GM12878 (cell line): Measurements from ENCODE around the gene CSNK1G2. TPM values are rescaled to one million over a fixed set of nuclear protein-coding genes. Genes with fewer than 3 reads are reported as not detected.

Source experiments
- ATAC-seq: fragments of 200-7000 bp; cut with Tn5 transposase; 3 replicates; pipeline ENCODE4 v1.9.1; 2020; ENCODE audit warnings: mild to moderate bottlenecking, moderate library complexity
- Bru-seq: library from RNA; stranded (reverse); fragments of 400-500 nt; gene quantifications from one replicate; lab custom pipeline; 2021; lab: Mats Ljungman, UMichigan
- BruChase-seq, 2 experiments: library from RNA; stranded (reverse); fragments of 400-500 nt; gene quantifications; one replicate each; lab custom pipeline; 2021; lab: Mats Ljungman, UMichigan
- BruUV-seq: library from RNA; stranded (reverse); fragments of 400-500 nt; replicated peaks from 2 replicates; lab custom pipeline; 2021; lab: Mats Ljungman, UMichigan
- CTCF ChIA-PET: fragments of 300-600 bp; sonication (Branson Sonifier 250); formaldehyde crosslinking; extraction: SDS; loops from one replicate; lab custom pipeline; 2021; ENCODE audit warnings: inconsistent platforms; lab: Yijun Ruan, JAX
- POLR2A ChIA-PET: fragments of 350-600 bp; formaldehyde crosslinking; extraction: SDS; loops from one replicate; lab custom pipeline; 2021; ENCODE audit warnings: inconsistent platforms; lab: Charles Lee
- RAD21 ChIA-PET: fragments of 300-600 bp; sonication (Branson Sonifier 250); formaldehyde crosslinking; loops from one replicate; lab custom pipeline; 2023; ENCODE audit warnings: antibody characterized with exemption; ENCODE audit not compliant: unreplicated experiment; lab: Charles Lee
- SMC1A ChIA-PET: fragments of 300-600 bp; sonication (Branson Sonifier 250); formaldehyde crosslinking; loops from one replicate; lab custom pipeline; 2023; ENCODE audit not compliant: unreplicated experiment, uncharacterized antibody; lab: Charles Lee
- DNase-seq: peaks from one replicate; pipeline ENCODE4 v3.0.0-alpha.2; 2011; ENCODE audit warnings: low read depth, low spot score
- FAIRE-seq: peaks from 3 replicates; lab custom pipeline; 2011; peaks lifted over from hg19 to GRCh38; lab: Jason Lieb, UNC
- H2AFZ ChIP-seq: 2 replicates; pipeline ENCODE4 v1.6.0; 2011; ENCODE audit warnings: low read depth, low read length, control low read depth; ENCODE audit not compliant: control insufficient read depth
- H3K27ac ChIP-seq: 2 replicates; pipeline ENCODE4 v1.5.1; 2011; ENCODE audit warnings: control low read depth; ENCODE audit not compliant: control insufficient read depth, insufficient read depth
- H3K27me3 ChIP-seq, 2 experiments: replicated peaks in 1 of 2; 2 replicates each; pipeline versions ENCODE4 v1.6.0 to v1.6.1; 2011; ENCODE audit warnings: low read length in 1 of 2; ENCODE audit not compliant: control insufficient read depth in 2 of 2, insufficient read depth in 2 of 2
- H3K36me3 ChIP-seq, 2 experiments: 2 replicates each; pipeline ENCODE4 v1.5.1; 2011; ENCODE audit warnings: low read length in 1 of 2; ENCODE audit not compliant: control insufficient read depth in 2 of 2, insufficient read depth in 2 of 2
- H3K4me1 ChIP-seq: 2 replicates; pipeline ENCODE4 v1.6.1; 2011; ENCODE audit warnings: mild to moderate bottlenecking, low read length, moderate library complexity, mixed read lengths; ENCODE audit not compliant: control insufficient read depth, insufficient read depth
- H3K4me2 ChIP-seq: 2 replicates; pipeline ENCODE4 v1.6.0; 2011; ENCODE audit warnings: control low read depth; ENCODE audit not compliant: control insufficient read depth, insufficient read depth
- H3K4me3 ChIP-seq: fragments of 200-600 bp; sonication (generic); 2 replicates; pipeline ENCODE4 v1.5.1; 2016
- H3K79me2 ChIP-seq: 2 replicates; pipeline ENCODE4 v1.6.0; 2011; ENCODE audit warnings: low read length; ENCODE audit not compliant: control insufficient read depth, insufficient read depth
- H3K9ac ChIP-seq: 2 replicates; pipeline ENCODE4 v1.8.0; 2011; ENCODE audit warnings: low read length, control low read depth, mixed read lengths; ENCODE audit not compliant: control insufficient read depth, insufficient read depth
- H3K9me3 ChIP-seq: replicated peaks from 3 replicates; pipeline ENCODE4 v1.5.1; 2011; ENCODE audit warnings: mild to moderate bottlenecking, low read length; ENCODE audit not compliant: control insufficient read depth, insufficient read depth
- H4K20me1 ChIP-seq: 2 replicates; pipeline ENCODE4 v1.6.0; 2011; ENCODE audit not compliant: control insufficient read depth, insufficient read depth
- BHLHE40 ChIP-seq, 2 experiments: fragments of 450-650 bp in 1 of 2; IDR thresholded peaks; 2 replicates each; pipeline ENCODE4 v1.6.1; 2011 to 2017; ENCODE audit warnings: low read depth in 2 of 2, borderline replicate concordance in 1 of 2, improper control_type of control experiment in 1 of 2, low read length in 1 of 2, mild to moderate bottlenecking in 1 of 2
- BMI1 ChIP-seq: fragments of 450-650 bp; IDR thresholded peaks from 2 replicates; pipeline ENCODE4 v1.6.1; 2016; ENCODE audit warnings: mild to moderate bottlenecking, moderate library complexity, borderline replicate concordance
- CREB1 ChIP-seq: IDR thresholded peaks from 2 replicates; pipeline ENCODE4 v1.6.1; 2012; ENCODE audit warnings: low read depth, mild to moderate bottlenecking, inconsistent platforms
- EGR1 ChIP-seq, 2 experiments: IDR thresholded peaks; 1 replicate in 1 of 2; 2 replicates in 1 of 2; pipeline ENCODE4 v1.6.1; 2011 to 2012; ENCODE audit warnings: low read depth in 2 of 2, low read length in 2 of 2, borderline replicate concordance in 1 of 2, mild to moderate bottlenecking in 1 of 2, moderate library complexity in 1 of 2
- EP300 ChIP-seq, 2 experiments: fragments of 150-350 bp in 1 of 2; IDR thresholded peaks; 2 replicates each; pipeline ENCODE4 v1.6.1; 2011 to 2012; ENCODE audit warnings: low read depth in 2 of 2, low read length in 2 of 2, borderline replicate concordance in 1 of 2, improper control_type of control experiment in 1 of 2, inconsistent platforms in 1 of 2; ENCODE audit not compliant: control insufficient read depth in 1 of 2
- FOXM1 ChIP-seq: IDR thresholded peaks from 2 replicates; pipeline ENCODE4 v1.6.1; 2012; ENCODE audit warnings: low read depth, mild to moderate bottlenecking, inconsistent platforms, low read length, moderate library complexity
- GABPA ChIP-seq: IDR thresholded peaks from 2 replicates; pipeline ENCODE4 v1.6.1; 2014; ENCODE audit warnings: antibody characterized with exemption, low read depth, mild to moderate bottlenecking, inconsistent platforms
- MEF2B ChIP-seq: fragments of 450-650 bp; IDR thresholded peaks from 2 replicates; pipeline ENCODE4 v1.6.1; 2018; ENCODE audit warnings: mild to moderate bottlenecking, moderate library complexity; ENCODE audit not compliant: partially characterized antibody, poor library complexity, severe bottlenecking
- NRF1 ChIP-seq: conservative IDR thresholded peaks from 2 replicates; pipeline ENCODE4 v1.6.1; 2011; ENCODE audit warnings: mild to moderate bottlenecking, low read depth, low read length, improper control_type of control experiment
- PAX5 ChIP-seq: IDR thresholded peaks from 2 replicates; pipeline ENCODE4 v1.6.1; 2011; ENCODE audit warnings: low read depth, low read length, borderline replicate concordance
- SMARCA5 ChIP-seq: fragments of 450-650 bp; IDR thresholded peaks from 2 replicates; pipeline ENCODE4 v1.6.1; 2017; ENCODE audit warnings: mild to moderate bottlenecking
- WGBS: methylation state at CpG from one replicate; pipeline ENCODE4 v1.1.6; 2016; ENCODE audit warnings: low lambda C conversion rate; ENCODE audit not compliant: insufficient replicate concordance, insufficient coverage; ENCODE audit errors: missing lambda C conversion rate; 5-methylcytosine and 5-hydroxymethylcytosine counted together
- in situ Hi-C: fragments of 300-500 bp; cut with MboI; formaldehyde crosslinking; loops from 9 replicates; pipeline ENCODE4 v1.14.3; 2018; ENCODE audit warnings: mixed read lengths
- intact Hi-C: fragments of 100-400 bp; cut with micrococcal nuclease; formaldehyde crosslinking; loops from one replicate; pipeline ENCODE4 v1.14.2; 2022; ENCODE audit not compliant: unreplicated experiment
- long read RNA-seq, 2 experiments: library from polyadenylated mRNA; unstranded; transcript quantifications; one replicate each; pipeline ENCODE4 v2.0.0, GENCODE V29; 2019 to 2020
- polyA minus RNA-seq, 3 experiments: library from RNA; depleted of rRNA, polyadenylated mRNA; stranded (reverse); fragments of >200 nt; gene quantifications; 2 replicates each; pipeline ENCODE4 v1.2.3, GENCODE V29; 2011
- polyA plus RNA-seq, 11 experiments: library from polyadenylated mRNA; depleted of rRNA in 4 of 11; unstranded in 6 of 11; stranded (reverse) in 5 of 11; fragments of >200 nt; fragmentation: Nextera tagmentation in 4 of 11; fragmentation: Illumina TruSeq in 1 of 11; extraction: Ambion mirVana in 4 of 11; extraction: Trizol in 1 of 11; gene quantifications; 1 replicate in 1 of 11; 2 replicates in 10 of 11; pipeline versions ENCODE4 v1.2.1 to v1.2.3, GENCODE V29; 2011 to 2016; ENCODE audit warnings: inconsistent platforms in 2 of 11, missing spikeins in 2 of 11, low read depth in 1 of 11
- total RNA-seq, 4 experiments: library from RNA; depleted of rRNA in 3 of 4; stranded (reverse); fragments of >200 nt in 3 of 4; fragmentation: Illumina TruSeq in 1 of 4; extraction: Trizol in 1 of 4; gene quantifications; 2 replicates each; pipeline versions ENCODE4 v1.2.1 to v1.2.3, GENCODE V29; 2013 to 2021
- TF ChIP-seq, protein P1 (sequence below): fragments of 450-650 bp; IDR thresholded peaks from 2 replicates; pipeline ENCODE4 v1.6.1; 2016; ENCODE audit warnings: mild to moderate bottlenecking
- TF ChIP-seq, protein P2 (sequence below), 3 experiments: IDR thresholded peaks in 2 of 3; conservative IDR thresholded peaks in 1 of 3; 2 replicates each; pipeline ENCODE4 v1.5.1; 2011; ENCODE audit warnings: low read depth in 3 of 3, low read length in 3 of 3, mild to moderate bottlenecking in 3 of 3, control low read depth in 2 of 3, moderate library complexity in 2 of 3, inconsistent platforms in 1 of 3, mixed read lengths in 1 of 3; ENCODE audit not compliant: control insufficient read depth in 2 of 3, insufficient read depth in 1 of 3; ENCODE audit errors: extremely low read depth in 1 of 3

Gene CSNK1G2
- 158 and 167 TPM in 2 replicates for total RNA-seq (2013; cell fraction: nucleolus; rRNA removed)
- 78.9 and 79.6 TPM in 2 replicates for total RNA-seq (2014; rRNA removed)
- total RNA-seq (2014; rRNA removed; fragmentation: Illumina TruSeq; extraction: Trizol): 24.6 and 32.5 TPM in 2 replicates
- 67.3 and 71.3 TPM in 2 replicates for total RNA-seq (2021)
- polyA plus RNA-seq (2011; ENCODE audit: low read depth): 12.9 TPM
- 25.2 and 54.1 TPM in 2 replicates for polyA plus RNA-seq (2011; rRNA removed)
- polyA plus RNA-seq (2011; cell fraction: cytosol; rRNA removed): 62.5 and 117 TPM in 2 replicates
- polyA plus RNA-seq (2011; cell fraction: nucleus; rRNA removed): 467 and 499 TPM in 2 replicates
- polyA plus RNA-seq (2012): 55.3 and 64.5 TPM in 2 replicates
- polyA plus RNA-seq (2014; fragmentation: Illumina TruSeq; extraction: Trizol): 3.1 and 17.5 TPM in 2 replicates
- under 1 TPM; 0.64 to 0.84 TPM for polyA plus RNA-seq (2014; fragmentation: Nextera tagmentation; extraction: Ambion mirVana)
- 107 and 109 TPM in 2 replicates for polyA plus RNA-seq (2014; rRNA removed)
- polyA plus RNA-seq (2016; fragmentation: Nextera tagmentation; extraction: Ambion mirVana): 1 to 10 TPM; 4.6 to 5.6 TPM
- polyA minus RNA-seq (2011; rRNA and poly(A)+ RNA removed): 31.1 and 54.8 TPM in 2 replicates
- polyA minus RNA-seq (2011; cell fraction: cytosol; rRNA and poly(A)+ RNA removed): 25.0 and 31.3 TPM in 2 replicates
- 30.7 and 54.0 TPM in 2 replicates for polyA minus RNA-seq (2011; cell fraction: nucleus; rRNA and poly(A)+ RNA removed)
- Bru-seq, nascent RNA: percentile 64 among the genes with signal in this experiment
- BruChase-seq, experiment 1, labeled RNA remaining after a 6-hour chase: percentile 78 among the genes with signal in this experiment
- BruChase-seq, experiment 2, labeled RNA remaining after a 2-hour chase: percentile 73 among the genes with signal in this experiment
- long read RNA-seq, experiment 1, partial matches to known transcripts: 1 of 2 reads
- long read RNA-seq, experiment 1, other reads (novel, unspliced or antisense): 1 of 2 reads
- long read RNA-seq, experiment 2: 0 reads

DNA sequence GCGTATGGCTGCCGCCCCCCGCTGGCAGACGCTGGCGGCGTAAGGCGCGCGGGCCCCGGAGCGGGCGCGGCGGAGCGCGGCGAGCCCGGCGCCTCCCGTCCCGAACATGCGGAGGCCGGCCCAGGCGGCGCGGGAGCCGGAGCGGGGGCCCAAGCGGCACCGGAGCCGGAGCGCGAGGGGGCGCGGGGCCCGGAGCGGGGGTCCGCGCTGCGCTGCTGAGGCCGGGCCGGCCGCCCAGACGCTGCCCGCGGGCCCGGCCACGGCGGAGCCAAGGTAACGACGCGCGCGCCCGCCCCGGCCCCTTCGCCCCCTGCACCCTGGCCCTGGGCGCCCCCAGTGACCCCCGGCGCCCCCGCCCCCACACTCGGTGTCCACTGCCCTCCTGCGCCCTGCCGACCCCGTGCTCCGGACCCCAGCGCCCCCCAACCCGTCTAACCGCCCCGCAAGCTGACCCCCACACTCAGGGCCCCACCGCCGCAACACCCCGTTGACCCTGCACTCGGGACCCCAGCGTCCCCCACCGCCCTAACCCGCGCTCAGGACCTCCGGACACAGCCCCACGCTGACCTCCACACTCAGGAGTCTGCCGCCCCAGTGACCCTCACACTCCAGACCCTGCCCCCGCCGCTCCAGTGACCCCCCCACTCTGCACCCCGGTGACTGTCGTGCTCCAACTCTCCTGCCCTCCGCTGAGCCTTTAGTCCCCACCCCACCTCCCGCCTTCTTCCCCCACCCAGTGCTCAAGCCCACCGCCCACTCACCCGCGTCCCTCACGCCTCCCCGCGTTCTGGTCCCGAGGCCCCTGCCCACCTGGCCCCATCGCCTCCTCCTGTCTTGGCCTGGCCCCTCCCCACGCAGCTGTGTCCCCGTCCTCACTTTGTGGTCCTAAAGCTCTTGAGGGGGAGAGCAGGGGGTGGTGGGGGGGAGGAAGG, at the start of gene CSNK1G2:
Gene CSNK1G2, plus strand, starts transcription at position 27 of the 932 bp plus-strand sequence. CDS start 28,601 bp downstream, outside the sequence.
- WGBS: 2% methylated on average over 36 of the region's 97 CpGs
- ChIA-PET SMC1A (interaction anchor here (1.1 to 1.7 kb wide), 2 partner anchors 41 to 146 kb away, joined by 3 to 6 read pairs; no protein-coding TSS in a partner anchor), RAD21 (interaction anchor here (1.1 to 1.2 kb wide), 2 partner anchors 37 to 44 kb away, joined by 3 to 5 read pairs; no protein-coding TSS in a partner anchor), CTCF (interaction anchor here (0.5 to 2.5 kb wide), 6 partner anchors 8 to 397 kb away, joined by 3 to 10 read pairs (median 3); no protein-coding TSS in a partner anchor), POLR2A (interaction anchor here (1.0 to 2.3 kb wide), 3 partner anchors 9 to 119 kb away, joined by 4 to 15 read pairs (median 5); no protein-coding TSS in a partner anchor)
- no peaks in the 10 kb centered on the region for H3K36me3 ChIP-seq
- intact Hi-C loops: no loop called here
- H3K79me2 ChIP-seq: peaks cover 53% of the 10 kb centered on the region
- no TSS peak for BruUV-seq
- in situ Hi-C loops: no loop called here
- peak; percentile 3; the same call in 2 of the 3 replicates for ATAC-seq
- peak within 1 kb of the TSS; percentile 98 for H3K4me3 ChIP-seq
- H3K4me1 ChIP-seq: peaks cover 13% of the 10 kb centered on the region
- H4K20me1 ChIP-seq: peaks cover 5% of the 10 kb centered on the region; the same call in 1 of the 2 replicates
- H3K27ac ChIP-seq: peak within 1 kb of the TSS; percentile 80
- DNase-seq: no peak
- H2AFZ ChIP-seq: peak within 1 kb of the TSS; percentile 89
- peak within 1 kb of the TSS; percentile 96 for H3K4me2 ChIP-seq
- peak within 1 kb of the TSS; percentile 84 for H3K9ac ChIP-seq
- no peaks in the 10 kb centered on the region for H3K9me3 ChIP-seq
- H3K27me3 ChIP-seq: no peaks in the 10 kb centered on the region
- no peak for FAIRE-seq
- TF ChIP-seq PAX5 (0 out of 2 replicates have a peak, but pooled peaks have one; percentile 21), CREB1 (no peak), GABPA (no peak), BMI1 (no peak), FOXM1 (no peak), EP300 (IDR thresholded peaks at IDR 0.05; ENCODE audit: borderline replicate concordance in 1 of 2, control insufficient read depth in 1 of 2, low read depth in 2 of 2, low read length in 2 of 2) (no peak), SMARCA5 (peak; percentile 67; the same call in 1 of the 2 replicates), EGR1 (IDR thresholded peaks at IDR 0.05; ENCODE audit: borderline replicate concordance in 1 of 2, low read depth in 2 of 2, low read length in 2 of 2) (peak in 1 of 2 experiments; percentile 66; a peak in 2 of 3 replicates), MEF2B (peak; percentile 69), BHLHE40 (IDR thresholded peaks at IDR 0.05; ENCODE audit: borderline replicate concordance in 1 of 2, low read depth in 2 of 2, low read length in 1 of 2) (no peak), NRF1 (no peak)
- TF ChIP-seq, protein P1, sequence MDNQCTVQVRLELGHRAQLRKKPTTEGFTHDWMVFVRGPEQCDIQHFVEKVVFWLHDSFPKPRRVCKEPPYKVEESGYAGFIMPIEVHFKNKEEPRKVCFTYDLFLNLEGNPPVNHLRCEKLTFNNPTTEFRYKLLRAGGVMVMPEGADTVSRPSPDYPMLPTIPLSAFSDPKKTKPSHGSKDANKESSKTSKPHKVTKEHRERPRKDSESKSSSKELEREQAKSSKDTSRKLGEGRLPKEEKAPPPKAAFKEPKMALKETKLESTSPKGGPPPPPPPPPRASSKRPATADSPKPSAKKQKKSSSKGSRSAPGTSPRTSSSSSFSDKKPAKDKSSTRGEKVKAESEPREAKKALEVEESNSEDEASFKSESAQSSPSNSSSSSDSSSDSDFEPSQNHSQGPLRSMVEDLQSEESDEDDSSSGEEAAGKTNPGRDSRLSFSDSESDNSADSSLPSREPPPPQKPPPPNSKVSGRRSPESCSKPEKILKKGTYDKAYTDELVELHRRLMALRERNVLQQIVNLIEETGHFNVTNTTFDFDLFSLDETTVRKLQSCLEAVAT: 0 out of 2 replicates have a peak, but pooled peaks have one; percentile 54
- TF ChIP-seq, protein P2, sequence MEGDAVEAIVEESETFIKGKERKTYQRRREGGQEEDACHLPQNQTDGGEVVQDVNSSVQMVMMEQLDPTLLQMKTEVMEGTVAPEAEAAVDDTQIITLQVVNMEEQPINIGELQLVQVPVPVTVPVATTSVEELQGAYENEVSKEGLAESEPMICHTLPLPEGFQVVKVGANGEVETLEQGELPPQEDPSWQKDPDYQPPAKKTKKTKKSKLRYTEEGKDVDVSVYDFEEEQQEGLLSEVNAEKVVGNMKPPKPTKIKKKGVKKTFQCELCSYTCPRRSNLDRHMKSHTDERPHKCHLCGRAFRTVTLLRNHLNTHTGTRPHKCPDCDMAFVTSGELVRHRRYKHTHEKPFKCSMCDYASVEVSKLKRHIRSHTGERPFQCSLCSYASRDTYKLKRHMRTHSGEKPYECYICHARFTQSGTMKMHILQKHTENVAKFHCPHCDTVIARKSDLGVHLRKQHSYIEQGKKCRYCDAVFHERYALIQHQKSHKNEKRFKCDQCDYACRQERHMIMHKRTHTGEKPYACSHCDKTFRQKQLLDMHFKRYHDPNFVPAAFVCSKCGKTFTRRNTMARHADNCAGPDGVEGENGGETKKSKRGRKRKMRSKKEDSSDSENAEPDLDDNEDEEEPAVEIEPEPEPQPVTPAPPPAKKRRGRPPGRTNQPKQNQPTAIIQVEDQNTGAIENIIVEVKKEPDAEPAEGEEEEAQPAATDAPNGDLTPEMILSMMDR (IDR thresholded peaks at IDR 0.05 in 2 of 3, conservative IDR thresholded peaks at IDR 0.05 in 1 of 3; ENCODE audit: control insufficient read depth in 2 of 3, extremely low read depth in 1 of 3, insufficient read depth in 1 of 3, low read depth in 3 of 3, low read length in 3 of 3): peak in 2 of 3 experiments; percentile 18 to 48; a peak in 3 of 6 replicates
